ENCODE measurements around the gene CORO2B. TPM values are rescaled to one million over a fixed set of nuclear protein-coding genes. Genes with fewer than 3 reads are reported as not detected.

The CORO2B gene
- polyA plus RNA-seq, 3 donors, result 0.03 TPM; not detected in 2

- Mint-ChIP-seq H3K4me1 (peaks cover 4% of the 10 kb centered on the region), H3K9me3 (no peaks in the 10 kb centered on the region), H3K36me3 (no peaks in the 10 kb centered on the region), H3K27me3 (ENCODE audit: low read depth in 3 of 3) (peaks cover 1 to 5% (median 4%) of the 10 kb centered on the region in 3 donors), H3K4me3 (no peak overlapping the region), H3K27ac (no peak overlapping the region)
- Histone ChIP-seq H3K36me3 (replicated peaks in 1 of 2; ENCODE audit: control insufficient read depth in 1 of 2, insufficient read depth in 2 of 2, low read length in 2 of 2) (no peaks in the 10 kb centered on the region), H2AFZ (ENCODE audit: insufficient read depth, low read depth, low read length, poor library complexity, severe bottlenecking) (no peak overlapping the region), H3K9ac (ENCODE audit: insufficient read depth, low read length, poor library complexity, severe bottlenecking) (no peak overlapping the region), H3K4me2 (replicated peaks; ENCODE audit: extremely low read depth, low read length, poor library complexity, severe bottlenecking) (no peak overlapping the region), H3K79me2 (ENCODE audit: insufficient read depth, low read length) (no peaks in the 10 kb centered on the region), H3K4me1 (ENCODE audit: control insufficient read depth in 1 of 2, insufficient read depth in 2 of 2, low read length in 2 of 2) (no peaks in the 10 kb centered on the region), H4K20me1 (ENCODE audit: insufficient read depth, low read length) (no peaks in the 10 kb centered on the region), H3K27ac (ENCODE audit: low read depth in 1 of 2, low read length in 2 of 2) (no peak overlapping the region), H3K27me3 (ENCODE audit: control insufficient read depth in 2 of 2, insufficient read depth in 2 of 2, low read length in 2 of 2) (no peaks in the 10 kb centered on the region), H3K4me3 (replicated peaks in 1 of 3; ENCODE audit: low read depth in 2 of 3, low read length in 3 of 3) (no peak overlapping the region), H3K9me3 (replicated peaks in 1 of 2; ENCODE audit: control insufficient read depth in 1 of 2, insufficient read depth in 1 of 2, low read length in 2 of 2) (no peaks in the 10 kb centered on the region)
- DNase-seq, result no peak
- intact Hi-C loops (cut with micrococcal nuclease), result no loop called here
- no peak for TF ChIP-seq CTCF (IDR thresholded peaks at IDR 0.05)
- 100% methylated on average over 2 of the region's 6 CpGs for WGBS (ENCODE audit: insufficient coverage)
These were observed 52.8 kb downstream of the CORO2B start for GRCh38 chr15:68631601-68632051.

GRCh38 chr15:68632101-68632500, 53.3 kb downstream of the CORO2B start:
- H3K4me3 Mint-ChIP-seq, result no peak overlapping the region
- WGBS (ENCODE audit: insufficient coverage), result 100% methylated on average over 7 of the region's 9 CpGs
- Histone ChIP-seq H3K36me3 (replicated peaks in 1 of 2; ENCODE audit: control insufficient read depth in 1 of 2, insufficient read depth in 2 of 2, low read length in 2 of 2) (no peaks in the 10 kb centered on the region), H3K4me3 (replicated peaks in 1 of 3; ENCODE audit: low read depth in 2 of 3, low read length in 3 of 3) (no peak overlapping the region), H3K9me3 (replicated peaks in 1 of 2; ENCODE audit: control insufficient read depth in 1 of 2, insufficient read depth in 1 of 2, low read length in 2 of 2) (no peaks in the 10 kb centered on the region), H3K4me2 (replicated peaks; ENCODE audit: extremely low read depth, low read length, poor library complexity, severe bottlenecking) (no peak overlapping the region), H3K27me3 (ENCODE audit: control insufficient read depth in 2 of 2, insufficient read depth in 2 of 2, low read length in 2 of 2) (no peaks in the 10 kb centered on the region), H4K20me1 (ENCODE audit: insufficient read depth, low read length) (no peaks in the 10 kb centered on the region), H3K79me2 (ENCODE audit: insufficient read depth, low read length) (no peaks in the 10 kb centered on the region), H3K9ac (ENCODE audit: insufficient read depth, low read length, poor library complexity, severe bottlenecking) (no peak overlapping the region), H3K27ac (ENCODE audit: low read depth in 1 of 2, low read length in 2 of 2) (no peak overlapping the region), H3K4me1 (ENCODE audit: control insufficient read depth in 1 of 2, insufficient read depth in 2 of 2, low read length in 2 of 2) (no peaks in the 10 kb centered on the region), H2AFZ (ENCODE audit: insufficient read depth, low read depth, low read length, poor library complexity, severe bottlenecking) (no peak overlapping the region)
- intact Hi-C loops (cut with micrococcal nuclease), result no loop called here
- DNase-seq, result no peak
- H3K4me1 Mint-ChIP-seq, result peaks cover 4% of the 10 kb centered on the region
- no peak for TF ChIP-seq CTCF (IDR thresholded peaks at IDR 0.05)
- H3K36me3 Mint-ChIP-seq, result no peaks in the 10 kb centered on the region
- no peaks in the 10 kb centered on the region for H3K9me3 Mint-ChIP-seq
- H3K27ac Mint-ChIP-seq, result no peak overlapping the region
- peaks cover 1 to 5% (median 3%) of the 10 kb centered on the region in 3 donors for H3K27me3 Mint-ChIP-seq (ENCODE audit: low read depth in 3 of 3)

All from CD14-positive monocyte (primary cell).